HG02798 (cell line): ENCODE data around the gene SH3BGRL.
"Not testable (repeated sequence)": the region's sequence is repeated elsewhere in the genome, so short reads cannot be mapped to it uniquely, and the experiment has no call there.

ENCODE experiments used
- ATAC-seq: cut with Tn5 transposase; IDR thresholded peaks from one replicate; pipeline ENCODE4 v1.9.1; 2021; ENCODE audit warnings: mild to moderate bottlenecking; ENCODE audit not compliant: unreplicated experiment, poor library complexity

Gene SH3BGRL

DNA sequence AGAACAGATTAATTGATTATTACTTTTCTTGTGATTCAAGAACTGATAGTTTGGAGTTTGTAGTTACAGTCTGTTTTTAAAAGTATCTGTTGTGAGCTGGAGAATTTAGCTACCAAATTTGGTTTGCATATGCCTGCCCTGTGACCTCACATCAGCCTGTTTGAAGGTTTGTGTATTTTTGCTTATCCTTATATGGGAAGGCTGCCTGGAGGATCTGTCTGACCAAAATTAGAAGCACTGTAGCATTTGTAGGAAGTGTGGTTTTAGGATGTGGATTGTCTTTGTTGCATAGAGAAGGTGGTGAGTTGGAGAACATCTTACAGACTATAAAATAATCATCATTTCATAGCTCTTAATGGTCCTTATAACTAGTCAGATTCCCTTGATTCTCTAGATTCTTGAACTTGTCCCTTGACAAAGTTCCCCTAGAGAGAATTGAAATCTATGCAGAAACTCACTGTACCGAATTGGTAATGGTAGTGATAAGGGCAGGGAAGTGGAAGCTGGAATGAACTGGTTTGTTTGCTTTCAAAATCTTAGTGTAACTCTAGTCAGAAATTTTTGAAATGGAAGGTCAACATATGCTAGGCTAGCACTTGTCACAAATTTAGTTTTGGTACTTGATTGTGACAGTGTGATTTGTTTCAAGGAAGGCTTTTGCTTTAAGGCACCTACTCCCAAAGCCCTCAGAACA lies 57.3 kb downstream of the SH3BGRL start:
- no peak for ATAC-seq

DNA sequence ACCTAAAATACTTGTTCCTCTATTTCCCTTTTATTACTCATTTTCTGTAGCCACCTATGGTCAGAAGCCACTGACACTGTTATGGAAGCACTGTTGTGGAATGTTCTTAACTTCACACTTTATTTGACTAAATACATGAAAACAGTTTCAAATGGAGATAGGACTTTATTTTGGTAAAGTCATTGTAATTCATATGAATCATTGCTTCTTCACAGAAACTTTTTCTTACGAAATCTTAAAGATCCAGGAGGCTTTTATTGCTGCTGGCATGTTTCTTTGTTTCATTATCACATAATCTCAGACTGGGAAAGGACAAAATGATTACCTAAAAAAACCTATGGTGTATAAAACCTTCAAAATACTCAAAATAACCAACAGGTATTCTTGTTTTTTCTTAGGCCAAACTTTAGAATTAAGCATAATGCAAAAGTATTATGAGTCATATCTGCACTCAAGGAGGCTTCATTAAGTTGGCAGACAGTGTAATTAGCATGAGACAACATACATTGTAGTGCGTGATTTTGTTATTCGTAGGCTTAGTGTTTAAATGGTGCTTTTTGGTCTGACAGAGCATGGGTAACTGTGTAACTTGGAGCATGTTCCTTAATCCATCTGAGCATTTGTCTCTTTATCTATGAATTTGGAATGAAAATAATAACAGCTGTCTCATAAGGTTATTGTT lies 58.0 kb downstream of the SH3BGRL start:
- ATAC-seq: no peak

DNA sequence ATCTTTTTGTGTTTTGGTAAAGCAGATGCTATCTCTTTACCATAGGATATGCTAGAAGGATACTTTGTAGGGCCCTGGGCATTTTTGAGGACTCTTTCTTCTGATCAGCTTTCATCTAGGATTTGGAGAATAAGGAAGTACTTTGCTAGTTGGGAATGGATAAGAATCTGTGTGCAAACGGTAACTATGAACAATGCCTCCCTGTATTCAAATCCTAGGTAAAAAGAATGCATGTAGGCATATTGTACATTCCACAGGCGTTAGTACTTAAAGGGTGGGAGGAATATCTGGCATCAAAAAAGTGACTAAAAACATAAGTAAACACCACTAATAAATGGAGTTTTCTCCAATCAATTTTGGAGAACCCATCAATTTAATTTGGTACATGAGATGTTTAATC lies 59.7 kb downstream of the SH3BGRL start:
- ATAC-seq: no peak

DNA sequence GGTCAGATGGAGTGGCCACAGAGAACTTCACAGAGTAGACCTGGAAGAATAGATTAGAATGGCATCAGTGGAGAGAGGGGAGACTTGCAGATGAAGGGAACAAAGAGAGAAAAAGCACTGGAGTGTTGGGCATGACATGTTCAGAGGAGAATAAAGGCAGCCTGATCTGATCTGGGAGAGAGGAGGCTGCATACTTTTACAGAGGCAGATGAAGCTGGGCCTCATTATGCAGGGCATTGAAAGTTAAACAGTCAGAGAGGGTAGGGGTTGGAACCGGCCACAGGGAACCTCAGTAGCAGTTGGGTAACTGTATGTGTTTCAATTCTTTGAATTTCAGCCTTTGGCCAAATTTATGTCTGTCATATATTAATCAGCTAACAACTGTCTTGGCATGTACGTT lies 61.2 kb downstream of the SH3BGRL start:
- ATAC-seq: no peak

DNA sequence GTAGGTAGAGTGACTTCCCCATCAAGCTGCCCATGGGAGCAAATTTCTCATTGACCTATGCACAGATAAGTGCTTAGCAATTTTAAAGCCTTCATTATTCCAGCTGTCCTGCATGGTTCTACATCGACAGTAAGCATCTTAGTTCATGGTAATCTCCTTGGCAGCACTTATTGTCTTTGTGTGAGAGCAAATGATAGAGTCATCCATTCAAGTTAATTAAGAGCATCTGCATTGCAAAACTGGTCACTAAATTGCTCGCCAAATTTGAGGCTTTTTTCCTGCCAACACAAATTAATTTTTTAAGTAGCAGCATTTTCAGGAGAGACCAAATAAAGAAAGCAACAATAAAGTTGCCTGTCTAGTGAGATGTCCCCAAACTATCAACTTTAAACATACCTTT lies 76.7 kb downstream of the SH3BGRL start:
- ATAC-seq: no peak

DNA sequence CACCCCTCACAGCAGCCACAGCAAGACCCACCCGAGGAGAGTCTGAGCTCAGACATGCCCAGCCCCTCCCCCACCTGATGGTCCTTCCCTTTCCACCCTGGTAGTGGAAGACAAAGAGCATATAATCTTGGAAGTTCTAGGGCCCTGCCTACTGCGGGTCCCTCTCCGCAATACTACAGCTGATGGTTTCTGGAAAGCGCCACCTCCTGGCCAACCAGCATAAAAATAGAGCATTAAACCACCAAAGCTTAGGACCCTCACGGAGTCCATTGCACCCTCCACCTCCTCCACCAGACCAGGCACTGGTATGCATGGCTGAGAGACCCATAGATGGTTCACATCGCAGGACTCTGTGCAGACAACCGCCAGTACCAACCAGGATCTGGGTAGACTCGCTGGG lies 78.2 kb downstream of the SH3BGRL start:
- ATAC-seq: no peak

DNA sequence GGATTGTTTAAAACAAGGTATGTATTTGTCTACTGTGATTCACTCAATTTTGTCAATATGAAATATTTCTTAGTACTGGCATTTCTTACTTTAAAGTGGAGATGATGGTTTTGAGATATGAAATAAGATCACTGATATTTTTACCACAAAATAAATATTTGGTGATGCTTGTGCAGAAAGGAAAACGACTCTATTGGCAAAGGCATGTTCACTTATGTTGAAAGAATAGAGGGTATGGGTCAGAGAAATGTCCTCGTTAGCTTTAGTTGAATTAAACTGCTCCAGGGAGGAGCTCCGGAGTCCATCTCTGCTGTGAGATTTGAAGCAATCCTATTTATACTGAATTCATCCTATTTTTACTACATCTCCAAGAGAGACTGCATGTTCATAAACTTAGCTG lies 84.2 kb downstream of the SH3BGRL start:
- no peak for ATAC-seq

DNA sequence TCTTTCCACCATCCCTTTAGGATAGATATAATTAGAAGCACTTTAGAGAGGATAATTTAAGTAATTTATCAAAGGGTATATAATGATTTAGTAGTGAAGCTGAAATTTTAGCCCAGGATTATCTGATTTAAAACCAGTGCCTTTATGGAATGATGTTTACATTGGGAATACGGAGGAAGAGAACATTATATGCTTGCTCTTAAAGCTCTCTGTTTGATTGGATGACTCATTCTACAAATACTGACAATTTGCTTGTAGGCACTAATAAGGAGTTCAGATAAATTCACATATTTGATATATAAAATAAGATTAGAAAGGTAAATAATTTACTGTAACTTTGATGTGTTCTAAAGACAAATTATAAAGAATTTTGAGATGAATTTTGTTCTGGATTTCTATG lies 84.7 kb downstream of the SH3BGRL start:
- ATAC-seq: no peak

DNA sequence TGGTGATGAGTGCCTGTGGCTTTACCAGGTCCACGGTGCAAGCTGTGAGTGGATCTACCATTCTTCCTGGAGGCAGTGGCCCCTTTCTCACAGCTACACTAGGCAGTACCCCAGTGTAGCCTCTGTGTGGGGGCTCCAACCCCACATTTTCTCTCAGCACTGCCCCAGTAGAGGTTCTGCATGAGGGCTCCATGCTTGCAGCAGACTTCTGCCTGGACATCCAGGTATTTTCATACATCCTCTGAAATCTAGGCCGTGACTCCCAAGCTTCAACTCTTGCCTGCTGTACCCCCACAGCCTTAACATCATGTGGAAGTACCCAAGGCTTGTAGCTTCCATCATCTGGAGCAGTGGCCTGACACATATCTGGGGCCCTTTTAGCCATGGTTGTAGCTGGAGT lies 90.1 kb downstream of the SH3BGRL start:
- no peak for ATAC-seq

DNA sequence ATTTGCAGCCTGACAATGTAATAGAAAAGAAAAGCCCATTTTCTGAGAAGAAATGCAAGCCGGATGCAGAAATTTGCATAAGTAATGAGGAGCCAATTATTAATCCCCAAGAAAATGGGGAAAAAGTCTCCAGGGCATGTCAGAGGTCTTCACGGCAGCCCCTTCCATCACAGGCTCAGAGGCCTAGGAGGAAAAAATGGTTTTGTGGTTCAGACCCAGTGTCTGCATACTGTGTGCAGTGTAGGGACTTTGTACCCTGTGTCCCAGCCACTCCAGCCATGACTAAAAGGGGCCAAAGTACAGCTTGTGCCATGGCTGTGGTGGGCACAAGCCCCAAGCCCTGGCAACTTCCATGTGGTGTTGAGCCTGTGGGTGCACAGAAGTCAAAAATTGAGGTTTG lies 92.2 kb downstream of the SH3BGRL start:
- ATAC-seq: no peak

DNA sequence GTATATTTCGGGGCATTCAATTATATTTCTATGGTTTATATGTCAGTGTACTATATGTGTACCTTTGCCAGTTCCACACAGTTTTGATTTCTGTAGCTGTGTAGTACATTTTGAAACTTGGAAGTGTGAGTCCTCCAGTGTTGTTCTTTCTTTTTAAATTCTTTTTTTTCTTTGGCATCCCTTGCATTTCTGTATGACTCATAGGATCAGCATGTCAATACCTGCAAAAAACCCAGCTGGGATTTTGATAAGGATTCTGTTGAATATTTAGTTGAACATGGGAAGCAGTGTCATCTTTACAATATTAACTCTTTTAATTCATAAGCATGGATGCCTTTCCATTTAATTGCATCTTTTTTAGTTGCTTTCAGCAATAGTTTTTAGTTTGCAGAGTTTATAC lies 100.0 kb downstream of the SH3BGRL start:
- no peak for ATAC-seq

DNA sequence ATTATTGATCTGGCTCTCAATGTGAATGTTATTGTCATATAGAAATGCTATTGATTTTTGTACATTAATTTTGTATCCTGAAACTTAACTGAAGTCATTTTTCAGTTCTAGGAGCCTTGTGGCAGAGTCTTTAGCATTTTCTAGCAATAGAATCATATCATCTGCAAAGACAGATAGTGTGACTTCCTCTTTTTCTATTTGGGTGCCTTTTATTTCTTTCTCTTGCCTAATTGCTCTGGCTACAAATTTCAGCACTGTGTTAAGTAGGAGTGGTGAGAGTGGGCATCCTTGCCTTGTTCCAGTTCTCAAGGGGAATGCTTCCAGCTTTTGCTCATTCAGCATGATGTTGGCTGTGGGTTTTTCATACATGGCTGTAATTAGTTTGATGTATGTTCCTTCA lies 102.7 kb downstream of the SH3BGRL start:
- ATAC-seq: no peak

DNA sequence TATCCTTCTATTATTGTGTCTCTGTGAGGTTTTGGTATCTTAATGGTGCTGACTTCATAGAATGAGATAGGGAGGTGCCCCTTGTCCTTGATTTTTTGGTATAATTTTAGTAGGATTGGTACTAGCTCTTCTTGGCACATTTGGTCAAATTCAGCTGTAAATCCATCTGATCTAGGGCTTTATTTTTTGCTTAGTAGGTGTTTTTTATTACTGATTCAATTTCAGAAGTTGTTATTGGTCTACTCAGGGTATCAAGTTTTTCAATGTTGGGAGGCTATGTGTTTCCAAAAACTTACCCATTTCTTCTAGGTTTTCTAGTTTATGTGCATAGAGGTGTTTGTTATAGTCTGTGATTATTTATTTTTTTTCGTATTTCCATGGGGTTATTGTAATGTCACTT lies 103.3 kb downstream of the SH3BGRL start:
- no peak for ATAC-seq

DNA sequence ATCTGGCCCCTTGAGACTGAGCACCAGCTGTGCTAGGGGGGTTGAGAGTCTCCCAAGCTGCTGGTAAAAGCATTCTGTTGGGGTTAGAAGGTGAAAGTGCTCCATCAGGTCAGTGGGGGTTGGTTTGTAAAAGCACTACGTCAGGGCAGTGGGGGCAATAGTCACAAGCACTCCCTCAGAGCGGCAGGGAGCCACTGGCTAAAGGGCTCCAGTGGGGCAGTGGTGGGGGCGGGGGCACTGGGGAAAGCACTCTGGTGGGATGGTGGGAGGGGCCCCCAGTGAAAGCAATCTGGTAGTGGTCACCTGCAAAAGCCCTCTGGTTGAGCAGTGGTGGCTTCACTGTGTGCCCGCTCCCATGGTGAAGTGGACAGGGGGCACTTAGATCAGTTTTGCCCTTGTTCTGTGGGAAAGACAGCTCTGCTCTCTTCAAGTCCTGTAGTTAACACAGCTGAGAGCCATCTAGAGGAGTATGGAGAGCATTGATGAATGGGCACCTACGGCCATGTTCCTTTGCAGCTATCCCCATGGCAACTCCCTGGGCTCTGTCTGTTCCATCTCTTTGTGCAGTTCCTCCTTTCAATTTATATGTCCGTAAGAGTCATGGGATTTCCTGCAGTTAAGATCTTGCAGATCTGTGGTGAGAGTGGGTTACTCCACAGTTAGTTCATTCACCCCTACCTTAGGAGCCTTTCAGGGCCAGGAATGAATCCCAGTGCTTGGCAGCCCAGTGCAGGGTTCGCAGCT lies 106.4 kb downstream of the SH3BGRL start:
- ATAC-seq: no peak

DNA sequence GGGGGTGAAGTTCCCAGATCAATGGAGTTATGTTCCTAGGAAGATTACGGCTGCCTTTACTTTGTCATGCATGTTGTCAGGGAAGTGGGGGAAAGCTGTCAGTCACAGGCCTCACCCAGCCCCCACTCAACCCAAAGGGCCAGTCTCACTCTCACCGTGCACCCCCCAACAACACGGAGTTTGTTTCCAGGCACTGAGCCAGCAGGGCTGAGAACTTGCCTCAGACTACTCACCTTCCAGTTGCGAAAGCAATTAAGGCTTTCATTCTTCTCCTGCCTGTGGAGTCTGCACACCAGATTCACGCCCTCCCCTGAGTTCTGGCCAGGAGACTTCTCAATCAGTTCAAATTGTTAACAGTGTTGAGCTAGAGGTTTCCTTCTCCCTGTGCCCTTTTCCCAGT lies 114.3 kb downstream of the SH3BGRL start:
- no peak for ATAC-seq

DNA sequence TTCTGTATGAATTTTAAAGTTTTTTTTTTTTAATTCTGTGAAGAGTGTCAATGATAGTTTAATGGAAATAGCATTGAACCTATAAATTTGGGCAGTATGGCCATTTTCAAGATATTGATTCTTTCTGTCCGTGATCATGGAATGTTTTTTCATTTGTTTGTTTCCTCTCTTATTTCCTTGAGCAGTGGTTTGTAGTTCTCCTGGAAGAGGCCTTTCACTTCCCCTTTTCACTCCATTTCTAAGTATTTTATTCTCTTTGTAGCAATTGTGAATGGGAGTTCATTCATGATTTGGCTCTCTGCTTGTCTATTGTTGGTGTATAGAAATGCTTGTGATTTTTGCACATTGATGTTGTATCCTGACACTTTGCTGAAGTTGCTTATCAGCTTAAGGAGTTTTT lies 129.8 kb downstream of the SH3BGRL start:
- not testable (repeated sequence) for ATAC-seq

DNA sequence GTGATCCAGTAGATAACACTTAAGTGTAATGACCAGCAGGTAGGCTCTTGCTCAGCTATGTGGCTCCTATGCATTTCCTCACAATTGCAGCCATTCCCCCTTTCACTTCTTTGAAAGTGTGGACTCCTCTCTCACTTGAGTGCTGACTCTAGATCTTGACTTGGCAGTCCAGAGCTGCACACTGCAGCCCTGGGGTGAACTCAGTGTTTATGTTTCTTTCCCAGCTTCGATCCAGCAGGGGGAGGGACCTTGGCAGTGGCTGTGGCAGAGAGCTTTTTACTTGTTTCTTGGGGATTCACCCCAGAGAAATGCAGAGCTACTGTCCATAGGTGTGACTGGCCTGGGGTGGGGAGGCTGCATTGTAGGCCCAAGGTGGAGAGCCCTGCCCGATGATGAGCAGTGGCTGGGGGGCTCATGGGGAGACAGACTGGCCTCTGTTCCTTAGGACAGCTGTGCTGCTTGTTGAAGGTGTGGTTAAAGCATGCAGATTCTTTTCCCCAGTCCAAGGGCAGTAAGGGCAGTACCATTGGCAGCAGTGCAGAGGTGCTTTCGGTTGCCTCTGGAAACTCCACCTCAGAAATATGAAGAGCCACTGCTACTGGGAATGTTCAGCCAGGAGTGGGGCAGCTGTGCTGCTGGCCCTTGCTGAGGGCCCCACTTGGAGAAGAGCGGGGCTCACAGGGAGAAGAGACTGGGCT lies 134.7 kb downstream of the SH3BGRL start:
- ATAC-seq: no peak

DNA sequence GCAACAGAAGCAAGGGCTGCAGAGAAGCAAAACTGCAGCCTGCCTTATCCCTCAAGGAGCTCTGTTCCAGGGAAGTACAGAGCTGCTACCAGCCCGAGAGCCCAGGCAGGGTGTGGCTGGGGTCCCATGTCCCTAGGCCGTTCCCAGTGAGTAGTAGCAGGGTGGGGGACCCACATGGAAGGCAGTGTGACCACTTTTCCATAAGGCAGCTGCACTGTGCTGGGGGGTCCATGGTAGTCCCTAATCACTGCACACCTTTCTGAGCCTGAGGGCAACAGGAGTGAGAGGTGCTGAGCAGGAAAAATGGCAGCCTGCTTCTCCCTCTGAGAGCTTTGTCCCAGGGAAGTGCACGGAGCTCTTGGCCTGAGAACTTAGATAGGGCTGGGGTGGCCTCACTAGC lies 135.9 kb downstream of the SH3BGRL start:
- ATAC-seq: no peak

DNA sequence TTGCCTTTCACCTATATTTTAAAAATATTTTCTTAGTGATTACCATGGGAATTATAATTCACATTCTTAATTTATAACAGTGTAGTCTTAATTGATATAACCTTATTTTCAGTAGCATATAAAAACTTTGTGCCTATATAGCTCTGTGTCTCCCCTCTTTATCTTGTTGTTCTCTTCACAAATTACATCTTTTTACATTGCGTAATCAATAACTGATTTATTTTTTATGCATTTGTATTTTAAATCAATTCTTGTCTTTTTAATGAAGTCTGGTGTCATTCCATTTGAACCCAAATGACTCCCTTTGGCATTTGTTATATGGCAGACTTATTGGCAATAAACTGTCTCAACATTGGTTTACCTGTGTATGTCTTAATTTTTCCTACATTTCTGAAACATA lies 137.0 kb downstream of the SH3BGRL start:
- ATAC-seq: no peak

DNA sequence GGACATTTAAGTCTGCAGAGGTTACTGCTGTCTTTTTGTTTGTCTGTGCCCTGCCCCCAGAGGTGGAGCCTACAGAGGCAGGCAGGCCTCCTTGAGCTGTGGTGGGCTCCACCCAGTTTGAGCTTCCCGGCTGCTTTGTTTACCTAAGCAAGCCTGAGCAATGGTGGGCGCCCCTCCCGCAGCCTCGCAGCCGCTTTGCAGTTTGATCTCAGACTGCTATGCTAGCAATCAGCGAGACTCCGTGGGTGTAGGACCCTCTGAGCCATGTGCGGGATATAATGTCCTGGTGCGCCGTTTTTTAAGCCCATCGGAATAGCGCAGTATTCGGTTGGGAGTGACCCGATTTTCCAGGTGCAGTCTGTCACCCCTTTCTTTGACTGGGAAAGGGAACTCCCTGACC lies 143.4 kb downstream of the SH3BGRL start:
- ATAC-seq: not testable (repeated sequence)
